HUES48 (cell line): ENCODE measurements around the gene ADCY7.

Experiments used
- H3K27ac ChIP-seq: one replicate; pipeline ENCODE4 v1.7.0; 2013; ENCODE audit warnings: low read depth, low read length, inconsistent platforms
- H3K27me3 ChIP-seq: 2 replicates; pipeline ENCODE4 v1.6.1; 2013; ENCODE audit warnings: mild to moderate bottlenecking, low read length; ENCODE audit not compliant: control insufficient read depth, insufficient read depth
- H3K36me3 ChIP-seq: 2 replicates; pipeline ENCODE4 v1.6.1; 2013; ENCODE audit warnings: low read length; ENCODE audit not compliant: control insufficient read depth, insufficient read depth
- H3K4me1 ChIP-seq: 2 replicates; pipeline ENCODE4 v1.6.1; 2013; ENCODE audit warnings: mild to moderate bottlenecking, low read length; ENCODE audit not compliant: control insufficient read depth, insufficient read depth
- H3K4me3 ChIP-seq: 2 replicates; pipeline ENCODE4 v1.5.1; 2013; ENCODE audit warnings: mild to moderate bottlenecking, low read depth, low read length
- H3K9ac ChIP-seq: 2 replicates; pipeline ENCODE4 v1.6.1; 2013; ENCODE audit warnings: mild to moderate bottlenecking, low read depth, low read length, moderate library complexity
- H3K9me3 ChIP-seq: 2 replicates; pipeline ENCODE4 v1.6.1; 2013; ENCODE audit warnings: low read length; ENCODE audit not compliant: control insufficient read depth, insufficient read depth

ADCY7 gene

DNA sequence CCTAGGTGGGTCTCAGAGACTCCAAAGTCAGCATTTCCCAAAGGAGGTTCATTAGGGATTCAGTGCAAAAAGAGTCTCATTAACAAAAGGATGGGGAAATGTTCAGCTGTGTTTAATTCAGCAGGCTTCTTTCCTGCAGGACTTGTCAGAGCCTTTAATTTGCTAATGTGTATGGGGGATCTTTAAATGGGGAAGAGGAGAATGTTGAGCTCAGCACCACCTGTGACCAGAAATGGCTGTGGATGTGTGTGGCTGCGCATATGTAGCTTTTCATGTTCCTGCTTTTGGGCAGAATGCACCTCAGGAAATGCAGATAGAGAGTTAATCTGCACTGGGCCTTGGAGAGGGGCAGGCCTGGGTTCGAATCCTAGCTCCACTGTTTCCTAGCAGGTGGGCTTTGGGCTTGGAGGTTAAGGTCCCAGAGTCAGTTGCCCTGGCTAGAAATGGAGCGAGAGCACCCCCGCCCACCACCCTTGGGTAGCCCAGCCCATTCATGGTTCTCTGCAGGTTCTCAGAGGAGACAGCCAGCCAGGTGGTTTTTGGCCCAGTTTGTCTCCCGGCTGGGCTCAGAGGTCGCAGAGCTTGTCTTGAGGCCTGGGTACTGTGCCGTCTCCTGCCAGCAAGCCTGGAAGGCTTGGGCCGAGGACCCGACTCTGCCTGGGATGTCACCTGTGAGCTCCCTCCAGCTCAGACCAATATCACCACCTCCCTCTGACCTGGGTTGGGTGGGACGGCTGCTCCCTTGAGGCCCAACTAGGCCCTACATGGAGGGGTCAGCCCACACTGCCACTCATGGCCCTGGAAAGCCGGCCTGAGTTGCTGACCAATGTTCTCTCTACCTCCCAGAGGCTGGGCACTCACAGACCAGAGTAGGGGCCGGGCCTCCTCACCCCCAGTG lies 9.3 kb downstream of the ADCY7 start:
- Histone ChIP-seq H3K9ac (no peak overlapping the region), H3K27me3 (no peaks in the 10 kb centered on the region), H3K9me3 (no peaks in the 10 kb centered on the region), H3K27ac (no peak overlapping the region), H3K4me3 (no peak overlapping the region), H3K4me1 (peaks cover 10% of the 10 kb centered on the region), H3K36me3 (no peaks in the 10 kb centered on the region)

DNA sequence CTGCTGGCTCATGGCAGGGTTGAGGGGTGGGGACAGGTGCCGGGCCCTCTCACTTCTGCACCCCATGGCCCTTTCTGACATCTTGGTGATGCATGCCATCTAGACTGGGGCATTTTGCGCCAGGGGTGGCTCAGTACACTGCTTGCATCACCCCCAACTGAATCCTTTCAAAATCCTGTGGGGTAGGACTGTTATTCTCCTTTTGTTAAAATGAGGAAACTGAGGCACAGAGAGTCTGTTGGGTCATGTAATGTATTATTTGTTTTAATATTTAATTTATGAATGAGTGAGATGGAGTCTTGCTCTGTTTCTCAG lies 9.9 kb downstream of the ADCY7 start:
- H3K36me3 ChIP-seq, result no peaks in the 10 kb centered on the region
- peaks cover 10% of the 10 kb centered on the region for H3K4me1 ChIP-seq
- no peak overlapping the region for H3K4me3 ChIP-seq
- no peaks in the 10 kb centered on the region for H3K27me3 ChIP-seq
- H3K9ac ChIP-seq, result no peak overlapping the region
- H3K9me3 ChIP-seq, result no peaks in the 10 kb centered on the region
- no peak overlapping the region for H3K27ac ChIP-seq

DNA sequence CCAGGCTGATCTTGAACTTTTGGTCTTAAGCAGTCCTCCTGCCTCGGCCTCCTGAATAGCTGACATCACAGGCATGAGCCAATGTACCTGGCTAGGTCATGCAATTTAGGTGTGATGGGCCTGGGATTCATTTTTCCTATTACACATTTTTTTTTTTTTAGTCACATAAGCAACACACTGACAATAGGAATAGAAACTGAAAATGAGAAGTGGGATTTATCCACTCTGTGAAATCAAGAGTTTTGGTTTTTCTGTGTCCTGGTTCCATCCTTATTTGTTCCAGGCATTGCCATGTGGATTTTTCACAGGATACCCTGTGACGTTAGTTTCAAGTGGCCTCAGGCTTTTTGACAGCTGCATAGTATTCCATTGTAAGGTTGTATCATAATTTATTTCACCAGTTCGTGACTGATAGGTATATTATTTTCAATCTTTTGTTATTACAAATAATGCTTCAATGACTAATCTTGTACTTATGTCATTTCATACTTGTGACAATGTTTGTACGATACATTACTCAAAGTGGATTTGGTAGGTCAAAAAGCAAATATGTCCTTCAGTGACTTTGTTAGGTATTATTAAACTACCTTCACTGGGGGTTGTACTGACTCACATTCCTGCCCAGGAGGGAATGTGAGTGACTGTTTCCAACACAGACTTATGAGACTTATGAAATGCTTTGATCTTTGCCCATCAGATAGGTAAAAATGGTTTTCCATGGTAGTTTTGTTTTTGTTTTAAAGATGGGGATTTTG lies 10.6 kb downstream of the ADCY7 start:
- Histone ChIP-seq H3K9me3 (no peaks in the 10 kb centered on the region), H3K36me3 (no peaks in the 10 kb centered on the region), H3K4me1 (peaks cover 12% of the 10 kb centered on the region), H3K27ac (no peak overlapping the region), H3K4me3 (no peak overlapping the region), H3K9ac (no peak overlapping the region), H3K27me3 (no peaks in the 10 kb centered on the region)

DNA sequence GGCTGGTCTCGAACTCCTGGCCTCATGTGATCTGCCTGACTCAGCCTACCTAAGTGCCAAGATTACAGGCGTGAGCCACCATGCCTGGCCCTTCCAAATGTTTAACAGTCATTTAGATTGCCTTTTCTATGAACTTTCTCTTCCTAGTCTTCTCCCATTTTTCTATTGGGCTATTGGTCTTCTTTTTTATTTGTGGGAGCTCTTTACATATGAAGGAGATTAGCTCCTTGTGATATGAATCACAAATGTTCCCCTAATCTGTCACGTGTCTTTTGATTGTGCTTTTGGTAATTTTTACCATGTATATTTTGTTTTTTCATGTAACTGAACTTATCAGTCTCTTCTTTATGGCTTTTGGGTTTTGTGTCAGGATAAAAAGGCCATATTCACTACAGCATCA lies 11.9 kb downstream of the ADCY7 start:
- H3K4me1 ChIP-seq, result peaks cover 15% of the 10 kb centered on the region
- no peak overlapping the region for H3K27ac ChIP-seq
- no peak overlapping the region for H3K4me3 ChIP-seq
- H3K27me3 ChIP-seq, result no peaks in the 10 kb centered on the region
- no peak overlapping the region for H3K9ac ChIP-seq
- no peaks in the 10 kb centered on the region for H3K9me3 ChIP-seq
- no peaks in the 10 kb centered on the region for H3K36me3 ChIP-seq

DNA sequence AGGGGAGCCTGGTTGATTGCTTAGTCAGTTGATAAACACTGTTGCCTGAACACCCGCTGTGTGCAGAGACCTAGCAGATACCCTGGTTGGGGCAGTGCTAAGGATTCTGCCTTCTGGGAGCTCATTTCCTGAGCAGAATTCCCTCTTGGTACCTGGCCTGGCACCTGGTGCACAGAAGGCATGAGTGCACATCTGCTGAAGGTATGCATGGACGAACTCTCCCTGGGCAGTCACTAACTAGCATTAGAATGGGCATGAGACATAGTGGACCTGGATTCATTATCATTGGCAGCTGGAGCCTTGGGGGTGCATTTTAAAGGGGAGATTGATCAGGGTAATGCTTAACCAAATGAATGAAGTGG lies 13.1 kb downstream of the ADCY7 start:
- Histone ChIP-seq H3K4me3 (no peak overlapping the region), H3K27ac (no peak overlapping the region), H3K4me1 (peaks cover 15% of the 10 kb centered on the region), H3K9ac (no peak overlapping the region), H3K27me3 (no peaks in the 10 kb centered on the region), H3K36me3 (no peaks in the 10 kb centered on the region), H3K9me3 (no peaks in the 10 kb centered on the region)

DNA sequence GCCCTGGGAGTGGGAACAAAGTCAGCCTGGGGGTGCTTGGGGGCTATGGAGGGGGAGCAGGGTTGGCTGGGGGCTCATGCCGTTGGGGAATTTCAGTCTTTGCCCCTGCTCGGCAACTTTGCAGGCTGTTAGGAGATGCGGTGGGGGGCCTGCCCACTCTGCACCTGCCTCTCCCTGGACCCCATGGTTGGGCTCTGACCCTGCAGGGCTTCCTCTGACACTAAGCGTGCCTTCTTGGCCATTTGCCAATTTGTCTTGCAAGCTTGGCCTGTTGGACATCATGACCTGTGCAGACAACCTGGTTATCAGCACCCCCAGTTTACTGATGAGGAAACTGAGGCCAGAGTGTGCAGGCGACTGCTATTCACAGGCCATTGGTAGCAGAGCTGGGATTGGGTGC lies 14.6 kb downstream of the ADCY7 start:
- no peak overlapping the region for H3K27ac ChIP-seq
- H3K4me3 ChIP-seq, result no peak overlapping the region
- no peaks in the 10 kb centered on the region for H3K36me3 ChIP-seq
- H3K4me1 ChIP-seq, result peaks cover 15% of the 10 kb centered on the region
- H3K27me3 ChIP-seq, result no peaks in the 10 kb centered on the region
- no peaks in the 10 kb centered on the region for H3K9me3 ChIP-seq
- no peak overlapping the region for H3K9ac ChIP-seq

DNA sequence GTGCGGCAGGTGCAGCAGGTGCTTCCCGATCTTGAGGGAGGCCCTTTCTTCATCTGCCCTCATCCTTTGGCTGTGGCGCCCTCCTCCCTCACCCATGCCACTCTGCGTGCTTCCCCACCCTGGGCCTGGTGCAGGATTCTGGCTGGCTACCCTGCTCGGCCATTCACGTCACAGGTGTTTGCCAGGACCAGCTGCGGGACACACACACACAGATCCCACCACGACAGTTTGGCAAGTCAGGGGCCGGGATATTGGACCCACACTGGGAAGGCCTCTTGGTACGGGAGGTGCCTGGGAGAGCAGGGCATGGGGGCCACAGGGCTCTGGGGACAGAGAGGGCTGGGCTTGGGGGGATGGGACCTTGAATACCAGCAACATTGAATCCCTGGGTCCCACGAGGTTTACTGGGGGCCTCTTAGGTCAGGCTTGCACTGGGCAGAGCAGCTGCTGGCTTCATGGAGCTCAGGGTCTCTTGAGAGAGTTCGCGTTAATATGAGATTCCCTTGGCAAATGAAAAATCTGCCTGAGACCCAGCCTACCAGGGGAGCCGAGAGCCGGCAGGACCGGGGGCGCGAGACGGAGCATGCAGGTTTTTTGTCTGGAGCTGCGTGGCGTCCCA lies 15.1 kb downstream of the ADCY7 start:
- Histone ChIP-seq H3K9me3 (no peaks in the 10 kb centered on the region), H3K27ac (no peak overlapping the region), H3K36me3 (no peaks in the 10 kb centered on the region), H3K9ac (no peak overlapping the region), H3K4me1 (peaks cover 15% of the 10 kb centered on the region), H3K4me3 (no peak overlapping the region), H3K27me3 (no peaks in the 10 kb centered on the region)

DNA sequence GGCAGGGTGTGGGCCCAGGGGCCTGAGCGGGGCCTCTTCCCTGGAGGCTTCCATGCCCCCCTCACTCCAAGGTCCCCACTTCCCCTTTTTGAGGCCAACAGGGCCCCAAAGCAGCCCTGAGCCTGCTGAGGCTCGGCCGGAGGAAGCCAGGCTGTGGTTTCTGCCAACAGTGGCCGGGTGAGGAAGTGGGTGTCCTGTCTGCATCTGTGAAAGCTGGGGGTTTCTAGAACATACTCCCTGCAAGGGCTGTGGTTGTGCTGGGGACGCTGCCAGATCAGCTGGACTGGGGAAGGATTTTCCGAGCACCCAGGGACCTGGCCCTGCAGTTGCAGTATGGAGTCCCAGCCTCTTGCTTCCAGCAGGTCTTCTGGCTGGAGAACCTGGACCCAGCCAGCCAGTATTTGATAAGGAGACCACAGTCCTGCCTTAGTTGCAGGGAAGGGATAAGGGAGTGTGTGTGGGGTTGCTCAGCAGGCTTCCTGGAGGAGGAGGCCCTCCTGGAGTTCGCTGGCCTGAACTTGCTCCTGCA lies 15.7 kb downstream of the ADCY7 start:
- H3K27me3 ChIP-seq, result no peaks in the 10 kb centered on the region
- no peaks in the 10 kb centered on the region for H3K9me3 ChIP-seq
- H3K4me1 ChIP-seq, result peaks cover 15% of the 10 kb centered on the region
- no peak overlapping the region for H3K4me3 ChIP-seq
- no peak overlapping the region for H3K27ac ChIP-seq
- H3K36me3 ChIP-seq, result no peaks in the 10 kb centered on the region
- no peak overlapping the region for H3K9ac ChIP-seq

DNA sequence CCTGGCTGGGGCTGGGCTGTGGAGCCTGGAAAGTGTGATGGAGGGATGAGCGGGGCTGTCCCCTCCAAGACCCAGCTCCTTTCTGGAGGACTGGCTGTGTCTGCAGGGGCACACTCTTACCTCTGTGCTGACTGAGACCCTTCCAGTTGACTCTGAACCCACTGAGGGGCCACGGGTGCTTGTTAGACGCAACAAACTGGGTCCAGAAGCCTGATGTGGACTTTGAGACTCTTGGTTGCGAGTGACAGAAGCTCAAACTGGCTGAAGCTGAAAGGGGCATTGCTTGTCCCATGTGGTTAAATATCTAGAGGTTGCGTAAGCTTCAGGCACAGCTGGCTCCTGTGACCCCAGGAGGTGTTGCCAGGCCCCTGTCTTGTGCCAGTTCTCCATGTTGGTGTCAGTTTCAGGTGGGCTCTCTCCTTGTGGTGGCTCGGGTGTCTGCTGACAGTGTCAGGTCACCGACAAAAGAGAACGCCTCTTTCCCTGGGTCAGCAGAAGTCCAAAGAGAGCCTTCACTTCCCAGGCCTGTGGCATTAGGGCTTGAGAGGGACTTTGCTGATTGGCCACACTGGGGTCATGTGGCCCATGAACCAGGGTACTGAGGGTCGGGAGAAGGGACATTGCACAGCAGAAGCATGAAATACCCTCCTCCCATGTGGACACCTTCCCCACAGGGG lies 16.7 kb downstream of the ADCY7 start:
- H3K9me3 ChIP-seq, result no peaks in the 10 kb centered on the region
- H3K36me3 ChIP-seq, result no peaks in the 10 kb centered on the region
- H3K9ac ChIP-seq, result no peak overlapping the region
- H3K27me3 ChIP-seq, result no peaks in the 10 kb centered on the region
- no peak overlapping the region for H3K27ac ChIP-seq
- peaks cover 15% of the 10 kb centered on the region for H3K4me1 ChIP-seq
- no peak overlapping the region for H3K4me3 ChIP-seq

DNA sequence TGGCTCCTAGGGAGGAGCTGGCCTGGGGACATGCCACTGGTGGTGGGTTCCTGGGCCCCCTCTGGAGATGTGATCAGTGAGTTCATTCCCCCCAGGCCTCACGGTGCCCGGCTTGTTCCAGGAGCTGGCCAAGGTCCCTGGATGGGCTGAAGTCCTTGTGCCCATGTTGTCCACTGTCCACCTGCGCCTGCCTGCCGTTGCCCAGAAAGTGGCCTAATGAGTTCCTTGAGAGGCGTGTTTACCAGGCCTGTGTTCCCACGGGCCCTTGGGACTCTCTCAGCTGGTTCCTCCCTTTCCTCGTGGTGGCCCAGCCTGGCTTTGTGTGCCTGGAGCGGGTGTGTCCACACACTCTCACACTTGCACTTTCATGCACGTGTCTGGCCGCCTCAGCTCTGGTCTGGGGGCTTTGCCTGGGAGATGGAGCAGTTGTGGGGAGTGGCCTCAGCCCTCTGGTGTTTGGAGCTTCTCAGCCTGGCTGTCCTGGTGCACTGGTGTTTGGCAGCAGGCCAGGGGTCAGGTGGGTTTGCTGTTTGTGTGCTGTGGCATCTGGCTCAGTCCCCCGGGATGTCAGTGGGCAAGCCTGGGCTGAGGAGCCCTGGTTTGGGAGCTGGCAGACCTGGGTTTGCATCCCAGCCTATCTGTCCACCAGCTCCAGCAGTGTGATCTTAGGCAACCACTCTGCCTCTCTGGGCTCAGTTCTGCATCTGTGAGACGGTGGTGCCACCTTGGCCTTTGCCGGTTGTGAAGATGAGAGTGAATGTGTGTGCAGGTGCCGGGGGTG lies 18.0 kb downstream of the ADCY7 start:
- Histone ChIP-seq H3K27ac (no peak overlapping the region), H3K4me1 (peaks cover 13% of the 10 kb centered on the region), H3K36me3 (no peaks in the 10 kb centered on the region), H3K9me3 (no peaks in the 10 kb centered on the region), H3K27me3 (no peaks in the 10 kb centered on the region), H3K4me3 (no peak overlapping the region), H3K9ac (no peak overlapping the region)
